Measurements from ENCODE around the gene RCN1.

RCN1 gene

DNA sequence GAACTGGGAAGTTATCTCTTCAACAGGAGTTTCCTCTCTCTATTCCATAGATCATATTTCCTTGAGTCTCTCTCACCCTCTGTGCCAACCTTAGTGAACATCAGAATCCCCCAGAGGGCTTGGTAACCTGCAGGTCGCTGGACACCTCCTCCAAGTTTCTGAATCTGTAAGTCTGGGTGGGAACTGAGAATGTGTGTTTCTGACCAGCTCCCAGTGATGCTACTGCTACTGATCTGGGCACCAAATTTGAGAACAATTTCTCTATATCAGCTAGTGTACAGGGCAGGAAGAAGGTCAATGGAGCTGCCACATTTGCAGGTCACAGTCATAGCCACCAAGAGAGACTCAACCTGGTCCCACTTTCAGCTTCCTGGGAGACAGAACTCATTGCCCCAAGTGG is 62.9 kb downstream of the RCN1 start:
- no peak for DNase-seq (ENCODE audit: low read depth in 3 of 3)

DNA sequence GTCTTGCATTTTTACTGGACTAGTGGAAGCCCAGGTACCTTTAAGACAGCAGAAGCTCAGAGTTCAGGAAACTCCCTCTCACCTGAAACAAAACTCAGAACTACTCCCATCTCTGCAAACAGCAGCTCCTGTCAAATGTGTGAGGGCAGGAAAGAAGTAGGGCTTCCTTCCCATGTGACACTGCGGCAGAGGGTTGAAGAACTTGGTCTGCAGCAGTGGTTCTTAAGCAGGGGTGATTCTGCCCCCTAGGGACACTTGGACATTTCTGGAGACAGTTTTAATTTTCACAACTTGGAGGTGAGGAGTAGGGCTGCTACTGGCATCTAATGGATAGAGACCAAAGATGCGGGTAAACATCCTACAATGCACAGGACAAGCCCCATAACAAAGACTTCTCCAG is 63.4 kb downstream of the RCN1 start:
- no peak for DNase-seq (ENCODE audit: low read depth in 3 of 3)

Measured in stimulated activated CD4-positive, alpha-beta T cell treated with anti-CD3 and anti-CD28 coated beads, TNF-alpha, amount 100 ng/mL, for 48 hours (primary cell).